PC-3 (cell line): Measurements from ENCODE around the gene UQCR11. TPM values are rescaled to one million over a fixed set of nuclear protein-coding genes. Genes with fewer than 3 reads are reported as not detected.
"Not testable (repeated sequence)": the region's sequence is repeated elsewhere in the genome, so short reads cannot be mapped to it uniquely, and the experiment has no call there.

Experiments used
- ATAC-seq: fragments of 200-7000 bp; cut with Tn5 transposase; 2 replicates; pipeline ENCODE4 v1.9.1; 2020; ENCODE audit warnings: mild to moderate bottlenecking, moderate library complexity
- BruUV-seq: library from RNA; stranded (reverse); fragments of 400-500 nt; replicated peaks from 2 replicates; lab custom pipeline; 2021; lab: Mats Ljungman, UMichigan
- CTCF ChIA-PET: fragments of 300-600 bp; sonication (Branson Sonifier 250); formaldehyde crosslinking; loops from one replicate; lab custom pipeline; 2022; ENCODE audit warnings: antibody characterized with exemption; lab: Charles Lee
- POLR2A ChIA-PET: fragments of 300-600 bp; sonication (Branson Sonifier 250); formaldehyde crosslinking; loops from one replicate; lab custom pipeline; 2022; ENCODE audit warnings: antibody characterized with exemption; ENCODE audit not compliant: unreplicated experiment; lab: Charles Lee
- DNase-seq: peaks from one replicate; pipeline ENCODE4 v3.0.0-alpha.2; 2015
- H2AFZ ChIP-seq: fragments of 300-600 bp; sonication (generic); 2 replicates; pipeline ENCODE4 v1.6.0; 2016; ENCODE audit warnings: antibody characterized with exemption, low read length
- H3F3A ChIP-seq: fragments of 300-600 bp; sonication (generic); one replicate; pipeline ENCODE4 v1.6.0; 2017; ENCODE audit warnings: antibody characterized with exemption, low read length, control low read depth, mild to moderate bottlenecking; ENCODE audit not compliant: unreplicated experiment
- H3K27ac ChIP-seq: fragments of 300-600 bp; sonication (generic); 2 replicates; pipeline ENCODE4 v1.5.1; 2016; ENCODE audit warnings: mild to moderate bottlenecking, low read length
- H3K27me3 ChIP-seq: fragments of 300-600 bp; sonication (generic); 2 replicates; pipeline ENCODE4 v1.6.1; 2016; ENCODE audit warnings: low read length, mixed read lengths
- H3K36me3 ChIP-seq: fragments of 300-600 bp; sonication (generic); 2 replicates; pipeline ENCODE4 v1.6.1; 2016; ENCODE audit warnings: low read depth, mixed run types, low read length, mixed read lengths
- H3K4me1 ChIP-seq: fragments of 300-600 bp; sonication (generic); 2 replicates; pipeline ENCODE4 v1.5.1; 2016; ENCODE audit warnings: low read length; ENCODE audit not compliant: insufficient read depth
- H3K4me2 ChIP-seq: fragments of 300-600 bp; sonication (generic); 2 replicates; pipeline ENCODE4 v1.6.0; 2016; ENCODE audit warnings: low read length
- H3K4me3 ChIP-seq: fragments of 300-600 bp; sonication (generic); 2 replicates; pipeline ENCODE4 v1.5.1; 2016; ENCODE audit warnings: mild to moderate bottlenecking, low read length, mixed read lengths
- H3K79me2 ChIP-seq: fragments of 300-600 bp; sonication (generic); 2 replicates; pipeline ENCODE4 v1.6.1; 2017; ENCODE audit warnings: low read length, mixed read lengths
- H3K9ac ChIP-seq: fragments of 300-600 bp; sonication (generic); 2 replicates; pipeline ENCODE4 v1.6.0; 2016; ENCODE audit warnings: mild to moderate bottlenecking, low read length
- H3K9me2 ChIP-seq: fragments of 300-600 bp; sonication (generic); replicated peaks from 2 replicates; pipeline ENCODE4 v1.6.1; 2016; ENCODE audit warnings: mixed run types, low read length, mixed read lengths
- H3K9me3 ChIP-seq: fragments of 300-600 bp; sonication (generic); 2 replicates; pipeline ENCODE4 v1.6.1; 2016; ENCODE audit warnings: low read length, mixed read lengths
- H4K20me1 ChIP-seq: fragments of 300-600 bp; sonication (generic); 2 replicates; pipeline ENCODE4 v1.6.1; 2016; ENCODE audit warnings: low read length, mixed read lengths
- EZH2 ChIP-seq: fragments of 300-600 bp; sonication (generic); IDR thresholded peaks from one replicate; pipeline ENCODE4 v1.6.1; 2017; ENCODE audit warnings: antibody characterized with exemption, mild to moderate bottlenecking, low read length; ENCODE audit not compliant: unreplicated experiment
- EZH2phosphoT487 ChIP-seq: fragments of 300-600 bp; sonication (generic); IDR thresholded peaks from 2 replicates; pipeline ENCODE4 v1.6.1; 2018; ENCODE audit warnings: mild to moderate bottlenecking, antibody characterized with exemption, low read length, borderline replicate concordance
- intact Hi-C: fragments of 100-400 bp; cut with micrococcal nuclease; formaldehyde crosslinking; loops from 2 replicates; pipeline ENCODE4 v1.9.0; 2023
- total RNA-seq: library from RNA; depleted of rRNA; stranded (reverse); fragments of >200 nt; gene quantifications from 2 replicates; pipeline ENCODE4 v1.2.3, GENCODE V29; 2014
- TF ChIP-seq, protein P1 (sequence below): fragments of 300-600 bp; sonication (generic); conservative IDR thresholded peaks from 2 replicates; pipeline ENCODE4 v1.5.1; 2017; ENCODE audit warnings: antibody characterized with exemption, low read depth, mild to moderate bottlenecking, low read length

Gene UQCR11
- total RNA-seq, 1 experiment from 2014 or later = 148 TPM

DNA sequence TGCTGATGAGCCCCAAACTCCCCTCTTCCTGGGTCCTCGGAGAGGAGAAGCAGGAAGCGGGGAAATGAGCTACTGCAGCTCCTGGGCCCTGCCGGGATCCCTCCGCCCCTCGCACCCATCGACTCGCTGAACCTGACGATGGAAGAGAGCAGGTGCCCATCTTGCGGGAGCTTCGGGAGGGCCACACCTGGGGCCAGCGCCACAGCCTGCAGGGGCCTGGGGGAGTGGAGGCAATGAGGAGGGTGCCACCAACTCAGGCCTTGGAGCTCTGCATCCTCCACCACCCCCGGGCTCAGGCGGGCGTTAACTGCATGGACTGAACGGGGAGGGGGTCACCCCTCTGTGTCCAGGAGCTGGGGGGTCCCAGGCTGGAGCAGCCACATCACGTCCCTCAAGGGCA, 38.8 kb upstream of the UQCR11 start:
- Histone ChIP-seq H2AFZ (no peak overlapping the region), H3K27ac (no peak overlapping the region), H3K79me2 (peaks cover 3% of the 10 kb centered on the region), H3K9ac (no peak overlapping the region), H3K4me2 (no peak overlapping the region), H3K36me3 (peaks cover 2% of the 10 kb centered on the region; the same call in 1 of the 2 replicates), H3K9me2 (no peaks in the 10 kb centered on the region), H3K4me1 (no peaks in the 10 kb centered on the region), H4K20me1 (no peaks in the 10 kb centered on the region), H3F3A (no peaks in the 10 kb centered on the region), H3K9me3 (no peaks in the 10 kb centered on the region), H3K4me3 (no peak overlapping the region), H3K27me3 (no peaks in the 10 kb centered on the region)
- ATAC-seq (no peak), DNase-seq (no peak)
- intact Hi-C loops = no loop called here
- BruUV-seq = no TSS peak
- POLR2A ChIA-PET = no interaction called here
- CTCF ChIA-PET = no interaction called here
- TF ChIP-seq EZH2phosphoT487 (no peak), EZH2 (no peak)
- TF ChIP-seq, protein P1, sequence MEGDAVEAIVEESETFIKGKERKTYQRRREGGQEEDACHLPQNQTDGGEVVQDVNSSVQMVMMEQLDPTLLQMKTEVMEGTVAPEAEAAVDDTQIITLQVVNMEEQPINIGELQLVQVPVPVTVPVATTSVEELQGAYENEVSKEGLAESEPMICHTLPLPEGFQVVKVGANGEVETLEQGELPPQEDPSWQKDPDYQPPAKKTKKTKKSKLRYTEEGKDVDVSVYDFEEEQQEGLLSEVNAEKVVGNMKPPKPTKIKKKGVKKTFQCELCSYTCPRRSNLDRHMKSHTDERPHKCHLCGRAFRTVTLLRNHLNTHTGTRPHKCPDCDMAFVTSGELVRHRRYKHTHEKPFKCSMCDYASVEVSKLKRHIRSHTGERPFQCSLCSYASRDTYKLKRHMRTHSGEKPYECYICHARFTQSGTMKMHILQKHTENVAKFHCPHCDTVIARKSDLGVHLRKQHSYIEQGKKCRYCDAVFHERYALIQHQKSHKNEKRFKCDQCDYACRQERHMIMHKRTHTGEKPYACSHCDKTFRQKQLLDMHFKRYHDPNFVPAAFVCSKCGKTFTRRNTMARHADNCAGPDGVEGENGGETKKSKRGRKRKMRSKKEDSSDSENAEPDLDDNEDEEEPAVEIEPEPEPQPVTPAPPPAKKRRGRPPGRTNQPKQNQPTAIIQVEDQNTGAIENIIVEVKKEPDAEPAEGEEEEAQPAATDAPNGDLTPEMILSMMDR = no peak

DNA sequence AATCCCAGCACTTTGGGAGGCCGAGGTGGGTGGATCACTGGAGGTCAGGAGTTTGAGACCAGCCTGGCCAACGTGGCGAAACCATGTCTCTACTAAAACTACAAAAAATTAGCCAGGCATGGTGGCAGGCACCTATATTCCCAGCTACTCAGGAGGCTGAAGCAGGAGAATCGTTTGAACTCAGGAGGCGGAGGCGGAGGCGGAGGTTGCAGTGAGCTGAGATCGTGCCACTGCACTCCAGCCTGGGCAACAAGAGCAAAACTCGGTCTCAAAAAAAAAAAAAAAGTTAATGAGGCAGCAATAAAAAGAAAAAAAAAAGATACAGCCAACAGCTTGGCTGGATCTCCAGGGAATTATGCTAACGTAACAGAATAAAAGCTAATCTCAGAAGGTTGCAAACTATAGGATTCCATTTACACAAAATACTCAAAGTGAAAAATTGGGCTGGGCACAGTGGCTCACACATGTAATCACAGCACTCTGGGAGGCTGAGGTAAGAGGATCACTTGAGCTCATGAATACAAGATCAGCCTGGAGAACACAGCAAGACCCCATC, 35.7 kb upstream of the UQCR11 start:
- H3K27me3 ChIP-seq, H3K9me2 ChIP-seq, H3F3A ChIP-seq, DNase-seq, H3K79me2 ChIP-seq, H3K9ac ChIP-seq, intact Hi-C loops, ATAC-seq, POLR2A ChIA-PET, H3K4me2 ChIP-seq, H3K4me1 ChIP-seq, H3K9me3 ChIP-seq, H3K27ac ChIP-seq, H4K20me1 ChIP-seq, BruUV-seq, CTCF ChIA-PET, H3K36me3 ChIP-seq, H2AFZ ChIP-seq, H3K4me3 ChIP-seq: not testable (repeated sequence)

DNA sequence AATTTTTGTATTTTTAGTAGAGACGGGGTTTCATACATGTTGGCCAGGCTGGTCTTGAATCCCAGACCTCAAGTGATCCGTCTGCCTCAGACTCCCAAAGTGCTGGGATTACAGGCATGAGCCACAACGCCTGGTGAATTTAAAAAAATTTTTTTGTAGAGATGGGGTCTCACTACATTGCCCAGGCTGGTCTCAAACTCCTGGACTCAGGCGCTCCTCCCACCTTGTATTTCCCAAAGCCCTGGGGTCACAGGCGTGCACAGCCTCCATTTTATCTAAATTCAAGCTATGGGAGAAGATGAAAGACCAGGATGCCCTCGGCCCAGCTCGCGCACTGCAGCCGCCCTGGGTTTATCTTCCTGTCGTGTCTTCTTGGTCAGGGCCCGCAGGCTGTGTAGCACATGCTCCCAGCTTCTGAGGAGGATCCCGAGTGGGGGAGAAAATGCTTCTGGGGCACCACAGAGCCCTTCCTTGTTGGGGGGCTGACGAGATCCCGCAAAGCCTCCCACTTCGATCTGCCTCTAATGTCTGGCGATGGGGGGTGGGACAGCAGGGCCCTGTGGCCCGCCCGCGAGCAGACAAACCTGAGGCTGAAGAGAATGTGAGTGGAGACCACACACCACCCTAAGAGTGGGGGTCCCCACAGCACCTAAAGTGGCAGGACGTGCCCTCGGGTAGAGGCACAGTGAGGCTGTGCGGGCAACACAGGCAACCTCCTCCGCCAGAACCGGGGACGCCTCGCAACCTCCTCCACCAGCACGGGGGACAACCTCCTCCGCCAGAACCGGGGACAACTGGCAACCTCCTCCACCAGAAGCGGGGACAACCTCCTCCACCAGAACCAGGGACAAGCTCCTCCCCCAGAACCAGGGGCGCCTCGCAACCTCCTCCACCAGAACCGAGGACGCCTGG, 31.3 kb upstream of the UQCR11 start:
- Histone ChIP-seq H3K9ac (no peak overlapping the region), H3K9me3 (no peaks in the 10 kb centered on the region), H3K4me3 (no peak overlapping the region), H2AFZ (no peak overlapping the region), H3K4me1 (no peaks in the 10 kb centered on the region), H3K27me3 (no peaks in the 10 kb centered on the region), H3K36me3 (peaks cover 13% of the 10 kb centered on the region), H4K20me1 (no peaks in the 10 kb centered on the region), H3K9me2 (no peaks in the 10 kb centered on the region), H3F3A (no peaks in the 10 kb centered on the region), H3K79me2 (no peaks in the 10 kb centered on the region), H3K4me2 (no peak overlapping the region), H3K27ac (no peak overlapping the region)
- CTCF ChIA-PET = no interaction called here
- POLR2A ChIA-PET = no interaction called here
- intact Hi-C loops = no loop called here
- ATAC-seq = no peak
- DNase-seq = no peak
- no TSS peak for BruUV-seq
- TF ChIP-seq, protein P1 = no peak
- TF ChIP-seq EZH2phosphoT487 = no peak
- TF ChIP-seq EZH2 = no peak
